ENCODE data around the gene RAB3IL1.

RAB3IL1 gene

GRCh38 chr11:61910187-61911127, 6.9 kb downstream of the RAB3IL1 start:
- no peak for DNase-seq (ENCODE audit: insufficient read length, low spot score)
- FAIRE-seq, result no peak
- no peak for TF ChIP-seq POLR2A (IDR thresholded peaks at IDR 0.05; ENCODE audit: low read depth, low read length)

GRCh38 chr11:61908730-61909316, 8.5 kb downstream of the RAB3IL1 start:
- DNase-seq (ENCODE audit: insufficient read length, low spot score), result no peak
- TF ChIP-seq POLR2A (IDR thresholded peaks at IDR 0.05; ENCODE audit: low read depth, low read length), result no peak
- FAIRE-seq, result no peak

DNA sequence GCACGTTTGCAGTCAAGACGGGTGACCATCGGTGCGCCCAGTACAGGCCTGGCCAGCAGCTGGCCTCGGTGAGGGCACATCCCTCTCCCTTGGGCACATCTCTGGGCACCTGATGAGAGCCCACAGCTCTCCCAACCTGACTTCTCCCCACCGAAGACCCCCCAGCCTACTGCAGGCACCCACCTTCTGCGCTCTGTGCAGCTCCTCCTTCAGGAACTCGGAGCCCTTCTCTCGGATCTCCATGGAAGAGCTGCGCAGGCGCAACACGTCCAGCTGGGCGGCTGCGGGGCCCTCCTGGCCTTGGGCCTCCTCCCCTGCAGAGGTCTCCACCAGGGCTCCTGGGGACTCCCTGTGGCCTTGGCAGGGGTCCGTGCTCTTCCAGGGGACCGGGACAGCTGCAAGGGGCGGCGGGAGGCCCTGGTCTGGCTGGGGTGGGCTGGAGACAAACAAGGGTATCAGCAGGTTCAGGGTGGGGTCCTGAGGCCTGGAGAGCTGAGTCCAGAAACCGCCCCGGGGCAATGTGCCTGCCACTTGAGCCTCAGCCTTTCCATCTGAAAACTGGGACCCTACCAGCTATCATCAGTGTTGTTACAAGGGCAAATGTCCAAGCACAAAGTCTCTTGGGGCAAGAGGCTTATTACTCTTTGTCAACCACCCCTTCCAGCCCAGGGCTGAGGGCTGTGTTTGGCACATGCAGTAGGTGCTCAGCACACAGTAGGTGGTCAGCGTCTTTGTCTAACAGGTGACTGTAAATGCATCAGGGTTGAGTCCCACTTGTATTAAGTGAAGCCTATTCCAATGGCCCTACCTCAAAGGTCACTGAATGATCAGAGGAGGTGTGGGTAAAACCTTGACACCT, 9.3 kb downstream of the RAB3IL1 start:
- no peak for TF ChIP-seq POLR2A (IDR thresholded peaks at IDR 0.05; ENCODE audit: low read depth, low read length)
- DNase-seq (ENCODE audit: insufficient read length, low spot score) (no peak), FAIRE-seq (no peak)

DNA sequence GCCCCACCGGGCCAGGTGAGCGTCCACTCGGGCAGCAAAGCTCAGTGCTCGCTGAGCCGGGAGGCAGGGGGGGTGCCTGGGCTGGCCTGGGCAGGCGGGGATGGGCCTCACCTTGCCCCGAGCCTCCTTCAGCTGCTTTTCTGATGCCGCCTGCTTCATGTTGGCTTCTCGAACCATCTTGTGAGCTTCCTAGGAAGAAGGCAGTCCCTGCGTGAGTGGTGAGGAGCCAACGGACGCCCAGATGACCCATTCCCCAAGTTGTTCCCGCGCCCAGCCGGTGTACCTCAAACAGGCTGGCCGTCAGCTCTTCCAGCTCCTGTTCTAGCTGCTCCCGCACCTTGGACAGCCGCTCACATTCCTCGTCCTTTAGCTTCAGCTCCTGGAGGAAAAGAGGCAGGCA, 10.1 kb downstream of the RAB3IL1 start:
- DNase-seq (ENCODE audit: insufficient read length, low spot score), result no peak
- no peak for FAIRE-seq
- TF ChIP-seq POLR2A (IDR thresholded peaks at IDR 0.05; ENCODE audit: low read depth, low read length), result no peak

GRCh38 chr11:61906522-61906909, 10.8 kb downstream of the RAB3IL1 start:
- no peak for TF ChIP-seq POLR2A (IDR thresholded peaks at IDR 0.05; ENCODE audit: low read depth, low read length)
- no peak for FAIRE-seq
- no peak for DNase-seq (ENCODE audit: insufficient read length, low spot score)

- no peak for FAIRE-seq
- DNase-seq (ENCODE audit: insufficient read length, low spot score), result no peak
- TF ChIP-seq POLR2A (IDR thresholded peaks at IDR 0.05; ENCODE audit: low read depth, low read length), result no peak
Observed at GRCh38 chr11:61905801-61906521, 11.4 kb downstream of the RAB3IL1 start.

DNA sequence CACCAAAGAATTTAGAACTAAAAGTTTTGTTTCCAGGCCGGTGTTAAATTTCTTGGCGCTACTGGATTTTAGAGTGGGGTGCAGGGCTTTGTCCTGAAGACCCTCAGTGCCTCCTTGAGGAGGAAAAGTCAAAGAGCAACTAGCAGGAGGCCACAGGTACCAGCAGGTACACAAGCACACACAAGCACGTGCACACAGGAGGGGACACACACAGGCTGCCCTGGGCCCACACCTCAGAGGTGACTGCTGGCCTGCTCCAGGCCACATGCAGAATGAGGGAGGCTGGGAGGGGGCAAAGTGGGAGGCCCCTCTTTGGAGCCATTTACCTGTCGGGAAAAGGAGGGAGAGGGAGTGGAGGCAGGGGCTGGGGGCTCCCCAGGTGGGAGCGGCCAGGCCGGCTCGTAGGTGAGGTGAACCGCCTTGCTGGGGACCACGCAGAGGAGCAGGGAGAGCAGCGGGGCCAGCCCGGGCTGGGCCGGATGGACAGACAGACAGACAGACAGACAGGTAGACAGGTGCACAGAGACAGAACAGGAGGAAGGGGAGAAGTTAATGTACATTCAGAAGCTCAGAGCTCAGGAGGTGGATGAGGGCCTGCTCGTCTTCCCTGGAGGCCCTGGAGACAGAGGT, 12.2 kb downstream of the RAB3IL1 start:
- no peak for TF ChIP-seq POLR2A (IDR thresholded peaks at IDR 0.05; ENCODE audit: low read depth, low read length)
- DNase-seq (ENCODE audit: insufficient read length, low spot score) (no peak), FAIRE-seq (no peak)

DNA sequence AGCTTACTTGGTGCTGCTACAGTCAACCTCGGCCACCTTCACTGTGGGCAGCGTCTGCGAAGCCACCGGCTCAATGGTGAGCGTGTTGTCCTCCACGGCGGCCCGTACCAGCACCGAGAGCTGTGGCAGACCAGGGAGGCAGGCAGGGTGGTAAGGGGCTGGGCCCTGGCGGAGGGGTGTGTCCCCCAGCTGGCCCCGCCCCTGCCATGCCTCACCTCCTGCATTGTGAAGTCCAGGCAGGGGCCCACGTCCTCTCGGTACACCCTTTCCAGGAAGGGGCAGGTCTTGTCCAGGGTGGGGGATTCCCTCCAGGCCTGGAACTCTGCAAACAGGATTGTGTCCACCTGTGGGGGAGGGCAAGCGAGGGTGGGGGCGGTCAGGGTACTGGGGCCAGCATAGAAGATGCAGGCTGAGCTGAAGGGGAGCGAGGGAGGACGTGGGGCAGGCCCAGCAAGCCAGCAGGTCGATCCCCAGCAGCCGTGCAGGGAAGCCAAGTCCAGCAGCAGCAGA, 12.8 kb downstream of the RAB3IL1 start:
- no peak for TF ChIP-seq POLR2A (IDR thresholded peaks at IDR 0.05; ENCODE audit: low read depth, low read length)
- DNase-seq (ENCODE audit: insufficient read length, low spot score) (no peak), FAIRE-seq (no peak)

DNA sequence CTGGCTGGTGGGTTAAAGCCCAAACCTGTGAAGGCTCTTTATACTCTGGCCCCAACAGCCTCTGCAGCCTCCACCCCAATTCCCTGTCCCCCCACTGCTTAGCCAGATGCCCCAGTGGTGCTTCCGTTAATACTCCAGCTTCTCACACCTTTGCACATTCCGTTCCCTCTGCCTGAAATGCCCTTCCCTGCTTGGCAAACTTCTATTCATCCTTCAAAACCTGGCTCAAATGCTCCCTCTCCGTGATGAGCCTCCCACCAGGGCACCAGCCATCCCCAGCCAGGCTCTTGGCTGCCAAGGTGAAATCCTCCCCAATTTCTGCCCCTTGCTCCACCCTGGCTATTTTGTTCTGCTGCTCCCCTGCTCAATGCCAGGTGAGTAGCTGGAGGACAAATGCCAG, 13.5 kb downstream of the RAB3IL1 start:
- FAIRE-seq, result no peak
- no peak for DNase-seq (ENCODE audit: insufficient read length, low spot score)

DNA sequence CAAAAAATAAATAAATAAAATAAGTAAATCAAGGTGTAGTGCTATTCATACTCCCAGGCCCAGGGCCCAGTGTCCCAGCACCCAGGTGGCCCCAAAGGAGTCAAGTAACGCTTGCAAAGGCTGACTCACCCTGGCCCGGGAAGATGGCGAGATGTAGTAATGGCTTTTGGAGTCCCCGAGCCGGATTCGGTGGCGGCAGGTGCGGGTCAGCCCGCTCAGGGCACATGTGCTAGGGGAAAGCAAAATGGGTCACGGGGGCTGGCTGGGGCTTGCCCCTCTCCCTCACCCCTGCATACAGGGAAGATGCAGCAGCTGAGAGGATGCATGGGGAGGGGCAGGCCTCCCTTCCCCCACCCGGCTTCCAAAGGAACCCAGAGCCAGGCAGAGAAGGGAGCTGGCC, 15.1 kb downstream of the RAB3IL1 start:
- DNase-seq (ENCODE audit: insufficient read length, low spot score) (no peak), FAIRE-seq (no peak)
- TF ChIP-seq POLR2A (IDR thresholded peaks at IDR 0.05; ENCODE audit: low read depth, low read length), result no peak

More for the DNA sequence above, 13.5 kb downstream of the RAB3IL1 start:
- no peak for TF ChIP-seq POLR2A (IDR thresholded peaks at IDR 0.05; ENCODE audit: low read depth, low read length)

- no peak for TF ChIP-seq POLR2A (IDR thresholded peaks at IDR 0.05; ENCODE audit: low read depth, low read length)
- FAIRE-seq, result no peak
- no peak for DNase-seq (ENCODE audit: insufficient read length, low spot score)
Observed at GRCh38 chr11:61901397-61901796, 16.0 kb downstream of the RAB3IL1 start.

- FAIRE-seq, result no peak
- TF ChIP-seq POLR2A (IDR thresholded peaks at IDR 0.05; ENCODE audit: low read depth, low read length), result no peak
- no peak for DNase-seq (ENCODE audit: insufficient read length, low spot score)
Observed at GRCh38 chr11:61900251-61900650, 17.1 kb downstream of the RAB3IL1 start.
